ENCODE data around the gene KIRREL3.

Gene KIRREL3

GRCh38 chr11:126462422-126462821 lies 538.1 kb downstream of the KIRREL3 start:
- TF ChIP-seq CTCF (IDR thresholded peaks at IDR 0.05; ENCODE audit: low read depth, low read length, missing control alignments): no peak
- DNase-seq (ENCODE audit: low read depth): no peak
- no peak overlapping the region for H3K4me3 ChIP-seq (ENCODE audit: low read depth, low read length)

GRCh38 chr11:126461996-126462395 lies 538.6 kb downstream of the KIRREL3 start:
- no peak for DNase-seq (ENCODE audit: low read depth)
- TF ChIP-seq CTCF (IDR thresholded peaks at IDR 0.05; ENCODE audit: low read depth, low read length, missing control alignments): no peak
- H3K4me3 ChIP-seq (ENCODE audit: low read depth, low read length): no peak overlapping the region

DNA sequence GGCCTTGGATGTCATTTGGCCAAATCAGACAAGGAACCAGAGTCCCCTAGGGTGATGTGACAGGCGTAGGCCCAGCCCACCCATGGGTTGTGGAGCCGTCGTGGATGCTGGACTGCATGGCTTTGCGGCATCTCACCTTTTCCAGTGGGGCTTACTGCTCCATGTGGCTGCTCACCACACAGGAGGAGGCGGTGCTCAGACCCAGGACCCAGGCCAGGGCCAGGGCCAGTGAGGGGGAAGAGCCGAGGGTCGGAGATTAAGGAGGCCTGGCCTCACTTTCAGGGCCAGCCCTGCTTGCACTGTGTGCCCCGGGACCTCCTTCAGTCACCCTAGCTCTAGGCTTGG lies 539.5 kb downstream of the KIRREL3 start:
- DNase-seq (ENCODE audit: low read depth): no peak
- TF ChIP-seq CTCF (IDR thresholded peaks at IDR 0.05; ENCODE audit: low read depth, low read length, missing control alignments): no peak
- H3K4me3 ChIP-seq (ENCODE audit: low read depth, low read length): no peak overlapping the region

DNA sequence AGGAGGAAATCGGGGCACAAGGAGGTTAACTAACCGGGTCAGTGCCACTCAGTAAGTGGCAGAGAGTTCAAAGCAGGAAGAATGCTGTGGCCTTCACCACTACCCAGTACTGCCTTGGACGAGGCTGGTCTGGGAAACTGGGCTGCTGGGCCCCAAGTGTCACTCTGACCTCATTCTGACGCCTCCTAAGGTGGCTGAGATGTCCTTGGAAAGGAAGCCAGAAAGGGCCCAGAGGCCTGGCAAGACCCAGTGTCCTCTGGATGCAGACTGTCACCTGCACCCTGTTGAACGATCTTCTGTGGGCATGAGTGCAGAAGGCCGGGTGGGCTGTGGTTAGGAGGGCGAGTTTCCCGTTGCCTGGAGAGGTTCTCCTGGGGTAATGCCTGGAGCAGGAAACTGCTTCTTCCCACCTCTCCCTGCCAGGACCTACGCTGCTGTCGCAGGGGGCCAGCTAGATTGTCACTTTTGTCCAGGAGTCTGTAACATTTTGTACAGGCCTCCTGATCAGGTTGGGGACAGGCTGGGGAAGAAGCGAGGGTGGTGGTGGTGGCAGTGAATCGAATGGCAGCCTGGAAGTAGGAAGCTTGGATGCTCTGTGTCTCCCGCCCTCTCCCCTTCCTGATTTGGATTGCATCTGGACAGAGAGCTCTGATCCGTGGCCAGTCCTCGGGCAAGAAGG lies 540.0 kb downstream of the KIRREL3 start:
- no peak for TF ChIP-seq CTCF (IDR thresholded peaks at IDR 0.05; ENCODE audit: low read depth, low read length, missing control alignments)
- DNase-seq (ENCODE audit: low read depth): no peak
- H3K4me3 ChIP-seq (ENCODE audit: low read depth, low read length): no peak overlapping the region

- H3K4me3 ChIP-seq (ENCODE audit: low read depth, low read length): no peak overlapping the region
- no peak for TF ChIP-seq CTCF (IDR thresholded peaks at IDR 0.05; ENCODE audit: low read depth, low read length, missing control alignments)
- DNase-seq (ENCODE audit: low read depth): no peak
These were observed 540.8 kb downstream of the KIRREL3 start for GRCh38 chr11:126459691-126460281.

DNA sequence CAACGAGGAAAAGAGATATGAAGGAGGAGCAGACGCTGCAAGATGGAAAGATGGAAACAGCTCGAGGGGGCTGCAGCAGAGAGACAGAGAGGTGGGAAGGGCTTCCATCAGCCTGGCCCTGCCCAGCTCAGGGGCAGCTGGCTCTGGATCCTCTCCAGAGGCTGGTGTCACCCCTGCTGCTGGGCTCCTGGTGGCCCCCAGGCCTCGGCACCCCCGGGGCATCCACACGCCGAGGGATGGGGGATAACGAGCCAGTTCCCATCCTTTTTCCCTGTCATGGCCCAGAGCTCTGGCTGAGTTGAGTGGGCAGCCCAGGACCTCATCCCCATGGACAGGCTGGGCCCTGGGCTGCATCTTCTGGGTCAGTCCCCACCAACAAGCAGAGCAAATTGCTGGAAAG lies 542.8 kb downstream of the KIRREL3 start:
- H3K4me3 ChIP-seq (ENCODE audit: low read depth, low read length): no peak overlapping the region
- no peak for DNase-seq (ENCODE audit: low read depth)
- TF ChIP-seq CTCF (IDR thresholded peaks at IDR 0.05; ENCODE audit: low read depth, low read length, missing control alignments): no peak
